Measurements from ENCODE around the gene STK4.

The STK4 gene

DNA sequence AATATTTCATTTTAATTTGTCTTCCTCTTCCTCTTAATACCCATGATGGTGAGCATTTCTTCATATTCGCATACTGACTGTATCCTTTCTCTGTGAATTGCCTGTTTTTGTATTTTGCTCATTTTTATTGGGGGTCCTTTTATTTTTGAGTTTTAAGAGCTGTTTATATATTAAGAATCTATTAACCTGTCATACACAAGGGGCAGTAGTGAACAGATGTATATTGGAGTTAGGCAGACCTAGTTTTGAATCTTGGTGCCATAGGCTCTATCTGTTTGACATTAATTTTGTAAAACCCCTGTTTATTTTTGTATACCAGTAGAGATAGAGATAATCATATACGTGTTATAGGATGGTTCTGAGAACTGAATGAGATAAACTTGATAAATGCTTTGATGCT lies 151.7 kb downstream of the STK4 start:
- Histone ChIP-seq H3K27ac (ENCODE audit: low read length) (no peak overlapping the region), H3K4me3 (ENCODE audit: low read length) (no peak overlapping the region), H3K27me3 (ENCODE audit: control insufficient read depth, insufficient read depth, low read length) (no peaks in the 10 kb centered on the region), H3K36me3 (ENCODE audit: control insufficient read depth, insufficient read depth, low read length) (no peaks in the 10 kb centered on the region), H3K4me1 (ENCODE audit: control insufficient read depth, insufficient read depth, low read length) (peaks cover 1% of the 10 kb centered on the region; the same call in 1 of the 2 replicates), H3K9me3 (ENCODE audit: control insufficient read depth, insufficient read depth, low read length) (no peaks in the 10 kb centered on the region)
- no CpG with 5 or more reads among the region's 2 CpGs for WGBS (ENCODE audit: insufficient coverage, insufficient read length)
- DNase-seq (ENCODE audit: low read depth, low spot score), result no peak

DNA sequence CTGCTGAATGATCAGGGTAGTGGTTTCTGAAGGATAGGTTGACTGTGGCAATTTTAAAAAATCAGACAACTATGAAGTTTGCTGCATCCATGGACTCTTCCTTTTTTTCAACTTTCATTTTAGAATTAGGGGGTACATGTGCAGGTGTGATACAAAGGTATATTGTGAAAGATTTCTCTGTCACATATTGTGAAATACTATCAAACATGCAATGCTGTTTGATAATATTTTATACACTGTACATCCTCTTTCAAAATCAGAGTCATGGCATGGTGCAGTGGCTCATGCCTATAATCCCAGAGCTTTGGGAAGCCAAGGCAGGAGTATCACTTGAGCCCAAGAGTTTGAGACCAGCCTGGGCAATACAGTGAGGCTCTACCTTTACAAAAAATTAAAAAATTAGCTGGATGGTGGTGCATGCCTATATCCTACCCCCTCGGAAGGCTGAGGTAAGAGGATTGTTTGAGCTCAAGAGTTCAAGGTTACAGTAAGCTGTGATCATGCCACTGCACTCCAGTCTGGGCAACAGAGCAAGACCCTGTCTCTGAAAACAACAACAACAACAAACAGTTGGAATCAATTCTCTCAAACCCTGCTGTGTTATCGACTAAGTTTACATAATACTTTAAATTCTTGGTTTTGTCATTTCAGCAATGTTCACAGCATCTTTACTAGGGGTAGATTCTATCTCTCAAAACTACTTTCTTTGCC lies 153.4 kb downstream of the STK4 start:
- no peaks in the 10 kb centered on the region for H3K36me3 ChIP-seq (ENCODE audit: control insufficient read depth, insufficient read depth, low read length)
- H3K9me3 ChIP-seq (ENCODE audit: control insufficient read depth, insufficient read depth, low read length), result no peaks in the 10 kb centered on the region
- no peaks in the 10 kb centered on the region for H3K27me3 ChIP-seq (ENCODE audit: control insufficient read depth, insufficient read depth, low read length)
- no peak overlapping the region for H3K4me3 ChIP-seq (ENCODE audit: low read length)
- no peak overlapping the region for H3K27ac ChIP-seq (ENCODE audit: low read length)
- no CpG with 5 or more reads among the region's 2 CpGs for WGBS (ENCODE audit: insufficient coverage, insufficient read length)
- no peak for DNase-seq (ENCODE audit: low read depth, low spot score)
- H3K4me1 ChIP-seq (ENCODE audit: control insufficient read depth, insufficient read depth, low read length), result peaks cover 1% of the 10 kb centered on the region; the same call in 1 of the 2 replicates

DNA sequence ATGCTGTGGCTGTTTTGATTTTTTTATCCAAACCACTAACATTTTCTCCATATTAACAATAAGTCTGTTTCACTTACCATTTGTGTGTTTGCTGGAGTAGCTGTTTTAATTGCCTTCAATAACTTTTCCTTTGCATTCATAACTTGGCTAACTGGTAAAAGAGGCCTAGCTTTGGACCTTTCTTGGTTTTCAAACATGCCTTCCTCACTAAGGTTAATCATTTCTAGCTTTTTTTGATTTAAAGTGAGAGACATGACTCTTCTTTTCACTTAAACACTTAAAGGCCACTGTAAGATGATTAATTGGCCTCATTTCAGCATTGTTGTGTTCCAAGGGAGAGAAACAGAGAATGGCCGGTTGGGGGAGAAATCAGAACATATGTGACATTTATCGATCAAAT lies 155.1 kb downstream of the STK4 start:
- no peak for DNase-seq (ENCODE audit: low read depth, low spot score)
- Histone ChIP-seq H3K36me3 (ENCODE audit: control insufficient read depth, insufficient read depth, low read length) (no peaks in the 10 kb centered on the region), H3K4me1 (ENCODE audit: control insufficient read depth, insufficient read depth, low read length) (no peaks in the 10 kb centered on the region), H3K27ac (ENCODE audit: low read length) (no peak overlapping the region), H3K4me3 (ENCODE audit: low read length) (no peak overlapping the region), H3K9me3 (ENCODE audit: control insufficient read depth, insufficient read depth, low read length) (no peaks in the 10 kb centered on the region), H3K27me3 (ENCODE audit: control insufficient read depth, insufficient read depth, low read length) (no peaks in the 10 kb centered on the region)
- WGBS (ENCODE audit: insufficient coverage, insufficient read length), result no CpG with 5 or more reads among the region's 2 CpGs

DNA sequence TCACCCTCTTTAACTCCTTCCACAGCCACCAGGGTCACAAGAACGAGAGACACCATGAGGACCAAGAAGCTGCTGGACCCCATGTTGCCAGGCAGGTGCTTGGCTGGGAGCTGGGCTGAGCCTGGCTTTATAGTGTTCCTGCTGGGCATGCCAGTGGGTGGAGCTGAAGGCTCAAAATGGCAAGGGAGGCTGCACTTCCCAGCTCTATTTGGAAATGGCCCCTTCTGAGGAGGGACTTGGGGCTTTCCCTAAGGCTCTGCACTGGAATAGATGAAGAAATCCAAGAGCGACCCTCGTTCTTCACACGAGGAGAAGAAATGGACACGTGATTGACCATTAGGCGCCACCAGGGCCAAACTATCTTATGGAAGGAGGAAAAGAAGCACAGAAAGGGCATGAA lies 158.1 kb downstream of the STK4 start, which contains the start of gene WFDC12:
TSS of gene WFDC12 (minus strand) at position 101 of the 400 bp plus-strand sequence. CDS start at position 83, 18 bp downstream.
- no peak within 1 kb of the TSS for H3K27ac ChIP-seq (ENCODE audit: low read length)
- DNase-seq (ENCODE audit: low read depth, low spot score), result no peak
- WGBS (ENCODE audit: insufficient coverage, insufficient read length), result no CpG with 5 or more reads among the region's 6 CpGs
- no peak within 1 kb of the TSS for H3K4me3 ChIP-seq (ENCODE audit: low read length)
- H3K27me3 ChIP-seq (ENCODE audit: control insufficient read depth, insufficient read depth, low read length), result no peaks in the 10 kb centered on the region
- no peaks in the 10 kb centered on the region for H3K4me1 ChIP-seq (ENCODE audit: control insufficient read depth, insufficient read depth, low read length)
- no peaks in the 10 kb centered on the region for H3K36me3 ChIP-seq (ENCODE audit: control insufficient read depth, insufficient read depth, low read length)
- H3K9me3 ChIP-seq (ENCODE audit: control insufficient read depth, insufficient read depth, low read length), result no peaks in the 10 kb centered on the region

DNA sequence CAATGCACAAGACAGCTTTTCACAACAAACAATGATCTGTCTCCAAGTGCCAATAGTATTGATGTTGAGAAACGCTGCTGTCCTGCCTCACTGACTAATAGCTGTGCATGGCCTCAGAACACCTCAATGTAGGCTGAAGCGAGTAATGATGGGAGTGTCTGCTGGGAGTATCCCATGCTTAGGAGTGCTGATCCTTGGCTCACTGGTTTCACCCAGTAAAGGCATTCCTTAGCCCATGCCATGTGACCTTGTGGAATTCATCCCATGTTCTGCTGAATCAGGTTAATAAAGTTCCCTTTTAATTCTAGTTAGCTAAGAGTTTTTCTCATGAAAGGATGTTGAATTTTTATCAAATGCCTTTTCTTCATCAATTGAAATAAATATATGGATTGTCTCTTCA lies 161.8 kb downstream of the STK4 start:
- no peak for DNase-seq (ENCODE audit: low read depth, low spot score)
- no peak overlapping the region for H3K27ac ChIP-seq (ENCODE audit: low read length)
- H3K4me1 ChIP-seq (ENCODE audit: control insufficient read depth, insufficient read depth, low read length), result no peaks in the 10 kb centered on the region
- no CpG with 5 or more reads among the region's 2 CpGs for WGBS (ENCODE audit: insufficient coverage, insufficient read length)
- H3K4me3 ChIP-seq (ENCODE audit: low read length), result no peak overlapping the region
- H3K36me3 ChIP-seq (ENCODE audit: control insufficient read depth, insufficient read depth, low read length), result no peaks in the 10 kb centered on the region
- no peaks in the 10 kb centered on the region for H3K9me3 ChIP-seq (ENCODE audit: control insufficient read depth, insufficient read depth, low read length)
- no peaks in the 10 kb centered on the region for H3K27me3 ChIP-seq (ENCODE audit: control insufficient read depth, insufficient read depth, low read length)

All from iPS DF 6.9 (cell line).